Tibial nerve (tissue), 4 donors: ENCODE measurements around the gene MCHR2. TPM values are rescaled to one million over a fixed set of nuclear protein-coding genes. Genes with fewer than 3 reads are reported as not detected.

Experiments
- DNase-seq, 2 donors: peaks; one replicate each; pipeline ENCODE4 v3.0.0-alpha.2; 2019; ENCODE audit warnings: low spot score in 2 of 2
- H3K27ac ChIP-seq, 4 donors: fragments of 200-600 bp; sonication (generic) in 3 of 4; one replicate each; pipeline ENCODE4 v1.5.1; 2017 to 2019; ENCODE audit warnings: mild to moderate bottlenecking in 1 of 4
- H3K27me3 ChIP-seq, 2 donors: fragments of 200-600 bp; sonication (generic) in 1 of 2; one replicate each; pipeline versions ENCODE4 v1.5.1 to v1.6.0; 2017 to 2019
- H3K36me3 ChIP-seq, 3 donors: fragments of 200-600 bp; sonication (generic); one replicate each; pipeline ENCODE4 v1.5.1; 2018 to 2019
- H3K4me1 ChIP-seq, 4 donors: fragments of 200-600 bp; sonication (generic) in 3 of 4; one replicate each; pipeline ENCODE4 v1.5.1; 2017 to 2019
- H3K4me3 ChIP-seq, 4 donors: fragments of 200-600 bp; sonication (generic) in 3 of 4; one replicate each; pipeline ENCODE4 v1.5.1; 2017 to 2019; ENCODE audit warnings: mild to moderate bottlenecking in 1 of 4, moderate library complexity in 1 of 4
- H3K9me3 ChIP-seq, 4 donors: fragments of 200-600 bp; sonication (generic) in 3 of 4; one replicate each; pipeline ENCODE4 v1.5.1; 2017 to 2019
- EP300 ChIP-seq, 2 donors: sonication (generic); formaldehyde crosslinking; IDR thresholded peaks; one replicate each; pipeline ENCODE4 v1.6.1; 2017; ENCODE audit warnings: antibody characterized with exemption in 2 of 2, mild to moderate bottlenecking in 1 of 2
- POLR2A ChIP-seq, 2 donors: fragments of 450-650 bp; IDR thresholded peaks; one replicate each; pipeline ENCODE4 v1.6.1; 2017; ENCODE audit warnings: antibody characterized with exemption in 2 of 2, mild to moderate bottlenecking in 2 of 2, moderate library complexity in 2 of 2
- WGBS, 2 donors: methylation state at CpG; one replicate each; pipeline ENCODE4 v1.1.5; 2018; 5-methylcytosine and 5-hydroxymethylcytosine counted together
- total RNA-seq, 4 donors: library from RNA; depleted of rRNA; stranded (reverse); fragments of >200 nt; gene quantifications; one replicate each; pipeline ENCODE4 v1.1.0, GENCODE V29; 2016
- TF ChIP-seq, protein P1 (sequence below), 5 experiments: fragments of 200-600 bp in 3 of 5; fragments of 450-650 bp in 2 of 5; sonication (generic) in 3 of 5; IDR thresholded peaks; one replicate each; pipeline ENCODE4 v1.5.1; 2016 to 2019; ENCODE audit warnings: antibody characterized with exemption in 5 of 5, mild to moderate bottlenecking in 3 of 5, moderate library complexity in 2 of 5

Gene MCHR2
- total RNA-seq, 4 donors from 2014 or later: not detected

- H3K4me3 ChIP-seq: no peak overlapping the region
- WGBS, 2 donors: 38 to 41% methylated on average over 3 of the region's 3 CpGs
- no peak for TF ChIP-seq EP300 (IDR thresholded peaks at IDR 0.05)
- TF ChIP-seq, protein P1, sequence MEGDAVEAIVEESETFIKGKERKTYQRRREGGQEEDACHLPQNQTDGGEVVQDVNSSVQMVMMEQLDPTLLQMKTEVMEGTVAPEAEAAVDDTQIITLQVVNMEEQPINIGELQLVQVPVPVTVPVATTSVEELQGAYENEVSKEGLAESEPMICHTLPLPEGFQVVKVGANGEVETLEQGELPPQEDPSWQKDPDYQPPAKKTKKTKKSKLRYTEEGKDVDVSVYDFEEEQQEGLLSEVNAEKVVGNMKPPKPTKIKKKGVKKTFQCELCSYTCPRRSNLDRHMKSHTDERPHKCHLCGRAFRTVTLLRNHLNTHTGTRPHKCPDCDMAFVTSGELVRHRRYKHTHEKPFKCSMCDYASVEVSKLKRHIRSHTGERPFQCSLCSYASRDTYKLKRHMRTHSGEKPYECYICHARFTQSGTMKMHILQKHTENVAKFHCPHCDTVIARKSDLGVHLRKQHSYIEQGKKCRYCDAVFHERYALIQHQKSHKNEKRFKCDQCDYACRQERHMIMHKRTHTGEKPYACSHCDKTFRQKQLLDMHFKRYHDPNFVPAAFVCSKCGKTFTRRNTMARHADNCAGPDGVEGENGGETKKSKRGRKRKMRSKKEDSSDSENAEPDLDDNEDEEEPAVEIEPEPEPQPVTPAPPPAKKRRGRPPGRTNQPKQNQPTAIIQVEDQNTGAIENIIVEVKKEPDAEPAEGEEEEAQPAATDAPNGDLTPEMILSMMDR (IDR thresholded peaks at IDR 0.05): no peak
- TF ChIP-seq POLR2A (IDR thresholded peaks at IDR 0.05): no peak
- no peaks in the 10 kb centered on the region for H3K9me3 ChIP-seq
- no peaks in the 10 kb centered on the region for H3K36me3 ChIP-seq
- no peaks in the 10 kb centered on the region for H3K27me3 ChIP-seq
- no peak for DNase-seq
- H3K4me1 ChIP-seq: peaks cover 0 to 4% (median 0%) of the 10 kb centered on the region in 4 donors
- H3K27ac ChIP-seq: no peak overlapping the region
These were observed 122.4 kb downstream of the MCHR2 start for GRCh38 chr6:99871641-99872040.
